ENCODE data around the gene STK32B. TPM values are rescaled to one million over a fixed set of nuclear protein-coding genes. Genes with fewer than 3 reads are reported as not detected.

STK32B gene
- polyA plus RNA-seq, 1 of the 3 experiments (the other 2 are of a cell fraction), result 0.20 TPM

DNA sequence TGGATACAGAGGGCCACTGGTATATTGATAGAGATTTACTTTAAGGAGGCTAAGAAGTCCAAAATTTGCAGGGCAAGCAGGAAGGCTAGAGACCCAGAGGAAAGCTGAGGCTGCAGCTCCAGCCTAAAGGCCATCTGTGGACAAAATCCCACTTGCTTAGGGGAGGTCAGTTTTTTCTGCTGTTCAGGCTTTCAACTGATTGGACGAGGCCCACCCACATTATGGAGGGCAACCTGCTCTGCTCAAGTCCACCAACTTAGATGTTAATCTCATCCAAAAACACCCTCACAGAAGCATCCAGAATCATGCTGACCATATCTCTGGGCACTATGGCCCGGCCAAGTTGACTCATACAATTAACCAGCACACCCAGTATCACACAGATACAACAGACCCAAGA is 480.8 kb downstream of the STK32B start (continued):
- TF ChIP-seq REST (IDR thresholded peaks at IDR 0.05; ENCODE audit: low read depth, low read length), result no peak
- no peak for TF ChIP-seq TCF12 (IDR thresholded peaks at IDR 0.05)
- no peak for TF ChIP-seq EP300 (IDR thresholded peaks at IDR 0.05; ENCODE audit: borderline replicate concordance in 1 of 2, low read depth in 1 of 2, low read length in 1 of 2)

GRCh38 chr4:5539584-5539983 is 488.3 kb downstream of the STK32B start:
- Histone ChIP-seq H3K79me2 (ENCODE audit: insufficient read depth) (no peaks in the 10 kb centered on the region), H3K4me2 (no peak overlapping the region), H3K9me2 (no peaks in the 10 kb centered on the region), H3K4me1 (ENCODE audit: control insufficient read depth in 1 of 2, insufficient read depth in 2 of 2, low read depth in 1 of 2, low read length in 1 of 2) (no peaks in the 10 kb centered on the region), H3K9ac (no peak overlapping the region), H3K9me3 (no peaks in the 10 kb centered on the region), H3K27me3 (ENCODE audit: insufficient read depth) (no peaks in the 10 kb centered on the region), H4K20me1 (ENCODE audit: insufficient read depth) (no peaks in the 10 kb centered on the region), H2AFZ (ENCODE audit: low read depth) (no peak overlapping the region), H3F3A (replicated peaks; ENCODE audit: insufficient read depth) (no peaks in the 10 kb centered on the region), H3K27ac (ENCODE audit: low read depth in 2 of 2, low read length in 1 of 2) (no peak overlapping the region), H3K36me3 (replicated peaks in 1 of 2; ENCODE audit: control insufficient read depth in 1 of 2, insufficient read depth in 2 of 2, low read length in 1 of 2) (no peaks in the 10 kb centered on the region), H3K4me3 (ENCODE audit: low read depth in 2 of 2, low read length in 1 of 2) (no peak overlapping the region)
- POLR2A ChIA-PET, result no interaction called here
- 19% methylated on average over 2 of the region's 2 CpGs for WGBS (ENCODE audit: low lambda C conversion rate)
- TF ChIP-seq FOSL2 (IDR thresholded peaks at IDR 0.05; ENCODE audit: borderline replicate concordance, low read depth) (no peak), EZH2phosphoT487 (IDR thresholded peaks at IDR 0.05; ENCODE audit: borderline replicate concordance, low read depth) (no peak), ELF1 (IDR thresholded peaks at IDR 0.05) (no peak), RAD21 (IDR thresholded peaks at IDR 0.05; ENCODE audit: low read length) (no peak), PBX3 (IDR thresholded peaks at IDR 0.05) (no peak), POLR2AphosphoS5 (IDR thresholded peaks at IDR 0.05; ENCODE audit: low read depth, low read length) (no peak), NRF1 (IDR thresholded peaks at IDR 0.05; ENCODE audit: low read depth, low read length) (no peak), CHD2 (IDR thresholded peaks at IDR 0.05; ENCODE audit: low read length, partially characterized antibody) (no peak), REST (IDR thresholded peaks at IDR 0.05; ENCODE audit: low read depth, low read length) (no peak), MEF2A (IDR thresholded peaks at IDR 0.05; ENCODE audit: borderline replicate concordance, low read depth) (no peak), JUND (IDR thresholded peaks at IDR 0.05) (no peak)
- TF ChIP-seq, protein P1, sequence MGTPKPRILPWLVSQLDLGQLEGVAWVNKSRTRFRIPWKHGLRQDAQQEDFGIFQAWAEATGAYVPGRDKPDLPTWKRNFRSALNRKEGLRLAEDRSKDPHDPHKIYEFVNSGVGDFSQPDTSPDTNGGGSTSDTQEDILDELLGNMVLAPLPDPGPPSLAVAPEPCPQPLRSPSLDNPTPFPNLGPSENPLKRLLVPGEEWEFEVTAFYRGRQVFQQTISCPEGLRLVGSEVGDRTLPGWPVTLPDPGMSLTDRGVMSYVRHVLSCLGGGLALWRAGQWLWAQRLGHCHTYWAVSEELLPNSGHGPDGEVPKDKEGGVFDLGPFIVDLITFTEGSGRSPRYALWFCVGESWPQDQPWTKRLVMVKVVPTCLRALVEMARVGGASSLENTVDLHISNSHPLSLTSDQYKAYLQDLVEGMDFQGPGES (IDR thresholded peaks at IDR 0.05; ENCODE audit: low read depth, low read length), result no peak
- CTCF ChIA-PET, result interaction anchor here (1.5 kb wide), 1 partner anchor 79 kb away, joined by 4 read pairs; no protein-coding TSS in a partner anchor
- no peak for DNase-seq

Data from SK-N-SH (cell line).